GM23338 (cell line): ENCODE data around the gene USP17L11. TPM values are rescaled to one million over a fixed set of nuclear protein-coding genes. Genes with fewer than 3 reads are reported as not detected.
"Not testable (repeated sequence)": the region's sequence is repeated elsewhere in the genome, so short reads cannot be mapped to it uniquely, and the experiment has no call there.

Experiments used
- ATAC-seq: fragments of 200-7000 bp; cut with Tn5 transposase; 3 replicates; pipeline ENCODE4 v1.9.1; 2020
- DNase-seq: peaks from one replicate; pipeline ENCODE4 v3.0.0-alpha.2; 2015; ENCODE audit warnings: low spot score
- H2AFZ ChIP-seq: fragments of 200-600 bp; sonication (generic); 2 replicates; pipeline ENCODE4 v1.8.0; 2016; ENCODE audit warnings: antibody characterized with exemption, mild to moderate bottlenecking, moderate library complexity
- H3F3A ChIP-seq: fragments of 200-600 bp; sonication (generic); replicated peaks from 2 replicates; pipeline ENCODE4 v1.8.0; 2017; ENCODE audit warnings: antibody characterized with exemption, mixed run types, low read depth
- H3K27ac ChIP-seq: fragments of 200-600 bp; sonication (generic); 2 replicates; pipeline ENCODE4 v1.6.1; 2016; ENCODE audit warnings: low read depth
- H3K27me3 ChIP-seq: fragments of 200-600 bp; sonication (generic); 2 replicates; pipeline ENCODE4 v1.8.0; 2016; ENCODE audit warnings: mild to moderate bottlenecking, mixed run types, moderate library complexity; ENCODE audit not compliant: insufficient read depth
- H3K36me3 ChIP-seq: fragments of 200-600 bp; sonication (generic); 2 replicates; pipeline ENCODE4 v1.8.0; 2016; ENCODE audit warnings: mild to moderate bottlenecking; ENCODE audit not compliant: insufficient read depth
- H3K4me1 ChIP-seq: fragments of 200-600 bp; sonication (generic); 2 replicates; pipeline ENCODE4 v1.8.0; 2016; ENCODE audit warnings: mild to moderate bottlenecking, moderate library complexity; ENCODE audit not compliant: insufficient read depth
- H3K4me2 ChIP-seq: fragments of 200-600 bp; sonication (generic); 2 replicates; pipeline ENCODE4 v1.7.1; 2017; ENCODE audit warnings: mixed run types
- H3K4me3 ChIP-seq: fragments of 200-600 bp; sonication (generic); 2 replicates; pipeline ENCODE4 v1.6.1; 2016; ENCODE audit warnings: mixed run types
- H3K79me2 ChIP-seq: fragments of 200-600 bp; sonication (generic); replicated peaks from 2 replicates; pipeline ENCODE4 v1.8.0; 2017; ENCODE audit warnings: mild to moderate bottlenecking; ENCODE audit not compliant: insufficient read depth
- H3K9me2 ChIP-seq: fragments of 200-600 bp; sonication (generic); 2 replicates; pipeline ENCODE4 v1.8.0; 2017; ENCODE audit not compliant: insufficient read depth
- H4K20me1 ChIP-seq: fragments of 200-600 bp; sonication (generic); replicated peaks from 2 replicates; pipeline ENCODE4 v1.8.0; 2017; ENCODE audit warnings: mild to moderate bottlenecking; ENCODE audit not compliant: insufficient read depth
- H3K27ac Mint-ChIP-seq: 2 replicates; pipeline ENCODE4 v1.8.0; 2020; ENCODE audit warnings: inconsistent platforms, mild to moderate bottlenecking, moderate library complexity, mixed read lengths
- H3K27me3 Mint-ChIP-seq: 3 replicates; pipeline ENCODE4 v1.8.0; 2022; ENCODE audit warnings: low read depth, mild to moderate bottlenecking, moderate library complexity, mixed read lengths, inconsistent platforms; ENCODE audit not compliant: insufficient read depth, poor library complexity
- H3K36me3 Mint-ChIP-seq: 3 replicates; pipeline ENCODE4 v1.8.0; 2021; ENCODE audit warnings: low read depth, mild to moderate bottlenecking, inconsistent platforms, moderate library complexity, mixed read lengths
- H3K4me1 Mint-ChIP-seq: 3 replicates; pipeline ENCODE4 v1.8.0; 2020; ENCODE audit warnings: mild to moderate bottlenecking, inconsistent platforms, mixed read lengths
- H3K4me3 Mint-ChIP-seq: 3 replicates; pipeline ENCODE4 v1.8.0; 2021; ENCODE audit warnings: moderate library complexity, mild to moderate bottlenecking, inconsistent platforms, mixed read lengths
- H3K9me3 Mint-ChIP-seq: 3 replicates; pipeline ENCODE4 v1.8.0; 2020; ENCODE audit warnings: moderate library complexity, mild to moderate bottlenecking, inconsistent platforms, mixed read lengths
- long read RNA-seq: library from polyadenylated mRNA; unstranded; transcript quantifications from one replicate; pipeline ENCODE4 v2.0.0, GENCODE V29; 2020; ENCODE audit not compliant: unreplicated experiment
- polyA plus RNA-seq: library from polyadenylated mRNA; unstranded; fragments of >200 nt; fragmentation: Nextera tagmentation; extraction: Ambion mirVana; gene quantifications from 2 replicates; pipeline ENCODE4 v1.2.1, GENCODE V29; 2016
- total RNA-seq: library from RNA; depleted of rRNA; stranded (reverse); fragments of >200 nt; shearing (Covaris generic); gene quantifications from 2 replicates; pipeline ENCODE4 v1.2.3, GENCODE V29; 2014; rRNA removed

The USP17L11 gene
- total RNA-seq = not detected in 2 replicates
- not detected in 2 replicates for polyA plus RNA-seq
- long read RNA-seq = 0 reads

GRCh38 chr4:9215105-9215504 is at the start of gene USP17L11:
TSS of gene USP17L11 (plus strand) at chr4:9215405. CDS start at chr4:9215405, 0 bp downstream.
- H3K79me2 ChIP-seq, H3K4me2 ChIP-seq, H3K27me3 Mint-ChIP-seq, ATAC-seq, H3K27ac Mint-ChIP-seq, H3K9me2 ChIP-seq, H3K4me1 Mint-ChIP-seq, H2AFZ ChIP-seq, H3F3A ChIP-seq, H3K36me3 Mint-ChIP-seq, H3K27ac ChIP-seq, H3K4me1 ChIP-seq, H3K27me3 ChIP-seq, H3K9me3 Mint-ChIP-seq, H3K4me3 ChIP-seq, H3K36me3 ChIP-seq, DNase-seq, H4K20me1 ChIP-seq, H3K4me3 Mint-ChIP-seq: not testable (repeated sequence)

- not testable (repeated sequence) for H3K27ac Mint-ChIP-seq, H3K36me3 Mint-ChIP-seq, H3K4me3 Mint-ChIP-seq, H3K27ac ChIP-seq, H2AFZ ChIP-seq, H3K4me3 ChIP-seq, H3K4me1 ChIP-seq, H3F3A ChIP-seq, H3K27me3 ChIP-seq, H3K4me2 ChIP-seq, H3K79me2 ChIP-seq, H3K4me1 Mint-ChIP-seq, H4K20me1 ChIP-seq, H3K27me3 Mint-ChIP-seq, DNase-seq, ATAC-seq, H3K36me3 ChIP-seq, H3K9me2 ChIP-seq, H3K9me3 Mint-ChIP-seq
Measured at GRCh38 chr4:9165990-9166389, 49.2 kb upstream of the USP17L11 start.

GRCh38 chr4:9169791-9170459 is 45.3 kb upstream of the USP17L11 start, which contains the start of gene FAM90A26:
TSS of gene FAM90A26 (plus strand) at chr4:9170409. CDS start at chr4:9173173, 2,764 bp downstream.
- not testable (repeated sequence) for H3K79me2 ChIP-seq, H3K9me3 Mint-ChIP-seq, H3K27me3 ChIP-seq, H3K36me3 ChIP-seq, H3K36me3 Mint-ChIP-seq, DNase-seq, H3K27ac Mint-ChIP-seq, H3K27me3 Mint-ChIP-seq, H3K4me3 Mint-ChIP-seq, ATAC-seq, H3K9me2 ChIP-seq, H2AFZ ChIP-seq, H4K20me1 ChIP-seq, H3K4me3 ChIP-seq, H3K4me1 ChIP-seq, H3K4me2 ChIP-seq, H3F3A ChIP-seq, H3K4me1 Mint-ChIP-seq, H3K27ac ChIP-seq

GRCh38 chr4:9210357-9210756 is 4.8 kb upstream of the USP17L11 start, which contains the start of gene USP17L10:
TSS of gene USP17L10 (plus strand) at chr4:9210657. CDS start at chr4:9210657, 0 bp downstream.
- H3F3A ChIP-seq, H3K79me2 ChIP-seq, H3K27me3 Mint-ChIP-seq, H3K27ac ChIP-seq, H3K4me3 ChIP-seq, ATAC-seq, H3K27me3 ChIP-seq, H3K9me3 Mint-ChIP-seq, H4K20me1 ChIP-seq, H3K4me1 Mint-ChIP-seq, H3K4me3 Mint-ChIP-seq, H2AFZ ChIP-seq, H3K4me1 ChIP-seq, H3K4me2 ChIP-seq, H3K27ac Mint-ChIP-seq, H3K9me2 ChIP-seq, H3K36me3 ChIP-seq, DNase-seq, H3K36me3 Mint-ChIP-seq: not testable (repeated sequence)

- not testable (repeated sequence) for DNase-seq, H3K9me3 Mint-ChIP-seq, H3K4me2 ChIP-seq, H3K4me3 ChIP-seq, H2AFZ ChIP-seq, H3K4me1 ChIP-seq, H3K27ac Mint-ChIP-seq, ATAC-seq, H3K9me2 ChIP-seq, H3K79me2 ChIP-seq, H3K27me3 Mint-ChIP-seq, H3K4me3 Mint-ChIP-seq, H3K36me3 Mint-ChIP-seq, H3K36me3 ChIP-seq, H3K27ac ChIP-seq, H4K20me1 ChIP-seq, H3K4me1 Mint-ChIP-seq, H3F3A ChIP-seq, H3K27me3 ChIP-seq
Measured at GRCh38 chr4:9214701-9215100, 504 bp upstream of the USP17L11 start.

GRCh38 chr4:9219852-9220251 is 4.6 kb downstream of the USP17L11 start, which contains the start of gene USP17L12:
TSS of gene USP17L12 (plus strand) at chr4:9220152. CDS start at chr4:9220152, 0 bp downstream.
- not testable (repeated sequence) for H3K27ac ChIP-seq, H3K36me3 Mint-ChIP-seq, H3K4me3 Mint-ChIP-seq, H3K4me2 ChIP-seq, H3K4me3 ChIP-seq, H3K27me3 ChIP-seq, H3K79me2 ChIP-seq, H3K27me3 Mint-ChIP-seq, H3K9me3 Mint-ChIP-seq, H3K27ac Mint-ChIP-seq, H3K9me2 ChIP-seq, ATAC-seq, H3F3A ChIP-seq, H3K4me1 Mint-ChIP-seq, H3K36me3 ChIP-seq, H4K20me1 ChIP-seq, H2AFZ ChIP-seq, H3K4me1 ChIP-seq, DNase-seq
